ENCODE results near the gene CDH4. TPM values are rescaled to one million over a fixed set of nuclear protein-coding genes. Genes with fewer than 3 reads are reported as not detected.
A peak's percentile ranks its signal among the peaks of the same experiment; 100 is the strongest.

The CDH4 gene
- total and polyA plus RNA-seq, 2 of the 13 experiments (the other 11 are each of a cell fraction or from before 2014, with no cell fraction given), result not detected

- DNase-seq (ENCODE audit: low spot score) (no peak), FAIRE-seq (no peak), ATAC-seq (no peak)
- no peak overlapping the region for H3K4me3 ChIP-seq (replicated peaks in 1 of 3; ENCODE audit: insufficient read depth in 1 of 3, low read depth in 2 of 3, low read length in 3 of 3)
- no peak overlapping the region for H2AFZ ChIP-seq (ENCODE audit: low read length)
- in situ Hi-C loops (cut with HindIII; ENCODE audit: extremely low pct_ligation_motif_present, low pct_unique_long_range_greater_than_20kb) (no loop called here), intact Hi-C loops (cut with micrococcal nuclease; ENCODE audit: unreplicated experiment) (no loop called here)
- H3K27ac ChIP-seq (ENCODE audit: extremely low read length, insufficient read depth, low read length), result no peak overlapping the region
- ChIA-PET CTCF (ENCODE audit: low intra/inter-chr PET ratio, low total read pairs) (no interaction called here), POLR2A (no interaction called here)
- H4K20me1 ChIP-seq (ENCODE audit: insufficient read depth, low read length), result no peaks in the 10 kb centered on the region
- H3K9ac ChIP-seq (ENCODE audit: insufficient read depth, low read depth, low read length), result no peak overlapping the region
- no TSS peak for BruUV-seq (replicated peaks)
- H3K4me2 ChIP-seq (ENCODE audit: low read depth, low read length), result no peak overlapping the region
- H3K27me3 ChIP-seq (ENCODE audit: control insufficient read depth in 1 of 2, insufficient read depth in 2 of 2, low read length in 2 of 2), result peaks cover 0 to under 1% of the 10 kb centered on the region in 2 experiments; a peak in 2 of 5 replicates
- no peaks in the 10 kb centered on the region for H3K79me2 ChIP-seq (ENCODE audit: insufficient read depth, low read length)
- TF ChIP-seq JUN (CRISPR knock-in tag; IDR thresholded peaks at IDR 0.05) (no peak), XRCC5 (optimal IDR thresholded peaks at IDR 0.05; ENCODE audit: low read length) (peak; percentile 18)
- H3K4me1 ChIP-seq (ENCODE audit: insufficient read depth, low read length), result no peaks in the 10 kb centered on the region
- 9% methylated on average over 8 of the region's 12 CpGs for WGBS (ENCODE audit: low lambda C conversion rate)
- peaks cover 9% of the 10 kb centered on the region for H3K9me3 ChIP-seq (ENCODE audit: low read length)
- no peaks in the 10 kb centered on the region for H3K36me3 ChIP-seq (replicated peaks in 1 of 2; ENCODE audit: control insufficient read depth in 1 of 2, insufficient read depth in 2 of 2, low read length in 2 of 2)
Measured at GRCh38 chr20:61281286-61281795, 29.3 kb downstream of the CDH4 start.

GRCh38 chr20:61284752-61285151 lies 32.7 kb downstream of the CDH4 start:
- Histone ChIP-seq H3K36me3 (replicated peaks in 1 of 2; ENCODE audit: control insufficient read depth in 1 of 2, insufficient read depth in 2 of 2, low read length in 2 of 2) (no peaks in the 10 kb centered on the region), H2AFZ (ENCODE audit: low read length) (no peak overlapping the region), H3K4me2 (ENCODE audit: low read depth, low read length) (no peak overlapping the region), H3K27me3 (ENCODE audit: control insufficient read depth in 1 of 2, insufficient read depth in 2 of 2, low read length in 2 of 2) (peaks cover 0 to 16% of the 10 kb centered on the region in 2 experiments; a peak in 2 of 5 replicates), H3K9me3 (ENCODE audit: low read length) (peaks cover 9% of the 10 kb centered on the region), H3K4me3 (replicated peaks in 1 of 3; ENCODE audit: insufficient read depth in 1 of 3, low read depth in 2 of 3, low read length in 3 of 3) (no peak overlapping the region), H3K9ac (ENCODE audit: insufficient read depth, low read depth, low read length) (no peak overlapping the region), H3K79me2 (ENCODE audit: insufficient read depth, low read length) (no peaks in the 10 kb centered on the region), H4K20me1 (ENCODE audit: insufficient read depth, low read length) (no peaks in the 10 kb centered on the region), H3K27ac (ENCODE audit: extremely low read length, insufficient read depth, low read length) (no peak overlapping the region), H3K4me1 (ENCODE audit: insufficient read depth, low read length) (no peaks in the 10 kb centered on the region)
- WGBS (ENCODE audit: low lambda C conversion rate), result 2% methylated on average over 5 of the region's 5 CpGs
- FAIRE-seq, result no peak
- no TSS peak for BruUV-seq (replicated peaks)
- POLR2A ChIA-PET, result no interaction called here
- no peak for ATAC-seq
- CTCF ChIA-PET (ENCODE audit: low intra/inter-chr PET ratio, low total read pairs), result no interaction called here
- intact Hi-C loops (cut with micrococcal nuclease; ENCODE audit: unreplicated experiment), result no loop called here
- TF ChIP-seq ZBTB40 (IDR thresholded peaks at IDR 0.05) (no peak), ZBTB40 (CRISPR knock-in tag; IDR thresholded peaks at IDR 0.05) (peak; percentile 94), NR2F6 (IDR thresholded peaks at IDR 0.05) (no peak), NR2F6 (CRISPR knock-in tag; IDR thresholded peaks at IDR 0.05) (no peak), CREB1 (IDR thresholded peaks at IDR 0.05) (peak; percentile 61), CREB1 (CRISPR knock-in tag; IDR thresholded peaks at IDR 0.05) (no peak)
- in situ Hi-C loops (cut with HindIII; ENCODE audit: extremely low pct_ligation_motif_present, low pct_unique_long_range_greater_than_20kb), result no loop called here
- no peak for DNase-seq (ENCODE audit: low spot score)

Measured in HepG2 (cell line).